ENCODE measurements around the gene NUAK1. TPM values are rescaled to one million over a fixed set of nuclear protein-coding genes. Genes with fewer than 3 reads are reported as not detected.
A peak's percentile ranks its signal among the peaks of the same experiment; 100 is the strongest.

Gene NUAK1
- total RNA-seq, 1 experiment from 2014 or later, result 7.4 TPM

DNA sequence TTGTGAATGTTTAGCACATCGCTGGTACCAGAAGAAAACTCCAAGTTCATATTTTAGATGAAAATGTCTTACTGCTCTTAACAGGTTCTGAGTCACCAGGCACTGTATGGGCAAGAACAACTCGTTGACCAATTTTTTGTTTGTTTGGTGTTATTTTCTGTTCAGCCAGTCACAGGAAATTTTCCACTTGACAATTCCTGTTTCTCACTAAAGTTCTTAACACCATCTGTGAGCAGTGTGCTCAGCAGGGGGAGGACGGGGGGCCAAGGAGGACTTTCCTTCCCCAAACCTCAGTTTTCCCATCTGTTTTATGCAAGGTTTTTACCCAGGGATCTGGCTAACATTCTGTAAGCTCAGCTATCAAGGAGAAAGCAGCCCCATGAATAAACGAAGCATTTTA, 3.0 kb downstream of the NUAK1 start:
- no peak overlapping the region for H3K4me3 ChIP-seq (replicated peaks in 1 of 2; ENCODE audit: low read depth in 1 of 2, low read length in 2 of 2)
- no peaks in the 10 kb centered on the region for H3K36me3 ChIP-seq (ENCODE audit: control insufficient read depth in 1 of 2, insufficient read depth in 2 of 2, low read length in 2 of 2)
- no peak for TF ChIP-seq EZH2phosphoT487 (IDR thresholded peaks at IDR 0.05; ENCODE audit: borderline replicate concordance)
- TF ChIP-seq, protein P1, sequence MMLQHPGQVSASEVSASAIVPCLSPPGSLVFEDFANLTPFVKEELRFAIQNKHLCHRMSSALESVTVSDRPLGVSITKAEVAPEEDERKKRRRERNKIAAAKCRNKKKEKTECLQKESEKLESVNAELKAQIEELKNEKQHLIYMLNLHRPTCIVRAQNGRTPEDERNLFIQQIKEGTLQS (IDR thresholded peaks at IDR 0.05), result no peak
- no peak for TF ChIP-seq ZNF274 (IDR thresholded peaks at IDR 0.05; ENCODE audit: low read depth, low read length)
- TF ChIP-seq, protein P2, sequence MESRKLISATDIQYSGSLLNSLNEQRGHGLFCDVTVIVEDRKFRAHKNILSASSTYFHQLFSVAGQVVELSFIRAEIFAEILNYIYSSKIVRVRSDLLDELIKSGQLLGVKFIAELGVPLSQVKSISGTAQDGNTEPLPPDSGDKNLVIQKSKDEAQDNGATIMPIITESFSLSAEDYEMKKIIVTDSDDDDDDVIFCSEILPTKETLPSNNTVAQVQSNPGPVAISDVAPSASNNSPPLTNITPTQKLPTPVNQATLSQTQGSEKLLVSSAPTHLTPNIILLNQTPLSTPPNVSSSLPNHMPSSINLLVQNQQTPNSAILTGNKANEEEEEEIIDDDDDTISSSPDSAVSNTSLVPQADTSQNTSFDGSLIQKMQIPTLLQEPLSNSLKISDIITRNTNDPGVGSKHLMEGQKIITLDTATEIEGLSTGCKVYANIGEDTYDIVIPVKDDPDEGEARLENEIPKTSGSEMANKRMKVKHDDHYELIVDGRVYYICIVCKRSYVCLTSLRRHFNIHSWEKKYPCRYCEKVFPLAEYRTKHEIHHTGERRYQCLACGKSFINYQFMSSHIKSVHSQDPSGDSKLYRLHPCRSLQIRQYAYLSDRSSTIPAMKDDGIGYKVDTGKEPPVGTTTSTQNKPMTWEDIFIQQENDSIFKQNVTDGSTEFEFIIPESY (IDR thresholded peaks at IDR 0.05; ENCODE audit: extremely low read depth, insufficient replicate concordance, low read length), result no peak
- no peak for TF ChIP-seq EZH2 (IDR thresholded peaks at IDR 0.05)
- no peak for TF ChIP-seq EGR1 (IDR thresholded peaks at IDR 0.05; ENCODE audit: low read depth)
- no peak for TF ChIP-seq SP1 (IDR thresholded peaks at IDR 0.05; ENCODE audit: low read depth)
- TF ChIP-seq FOSL1 (IDR thresholded peaks at IDR 0.05; ENCODE audit: low read depth), result no peak
- no peak for TF ChIP-seq POLR2AphosphoS5 (IDR thresholded peaks at IDR 0.05; ENCODE audit: low read depth, low read length)
- no peak for TF ChIP-seq POLR2A (IDR thresholded peaks at IDR 0.05; ENCODE audit: borderline replicate concordance, extremely low read depth, insufficient read depth, insufficient read length)
- no peak for TF ChIP-seq CBX3 (IDR thresholded peaks at IDR 0.05; ENCODE audit: low read depth)
- no peak overlapping the region for H3K9ac ChIP-seq (ENCODE audit: low read length)
- H3K27ac ChIP-seq (ENCODE audit: low read depth, low read length), result no peak overlapping the region
- no TSS peak for BruUV-seq (replicated peaks)
- ATAC-seq, result no peak
- intact Hi-C loops (cut with micrococcal nuclease), result loop anchor here (1.0 to 10.0 kb wide), 4 partner anchors 431 to 1931 kb away; no protein-coding TSS in a partner anchor
- H4K20me1 ChIP-seq (ENCODE audit: insufficient read depth), result no peaks in the 10 kb centered on the region
- H3K79me2 ChIP-seq (ENCODE audit: insufficient read depth, low read length), result no peaks in the 10 kb centered on the region
- H3K9me2 ChIP-seq (ENCODE audit: insufficient read depth), result no peaks in the 10 kb centered on the region
- no peaks in the 10 kb centered on the region for H3K27me3 ChIP-seq (ENCODE audit: insufficient read depth, low read length)
- no peak overlapping the region for H2AFZ ChIP-seq (ENCODE audit: low read depth, low read length, poor library complexity, severe bottlenecking)
- POLR2A ChIA-PET, result no interaction called here
- RAD21 ChIA-PET (ENCODE audit: low non-redundant PET in 1 of 2, low total read pairs in 2 of 2, uncharacterized antibody in 2 of 2, unreplicated experiment in 2 of 2), result interaction anchor here in 1 of 2 experiments (1.2 kb wide), 1 partner anchor 426 kb away, joined by 3 read pairs; no protein-coding TSS in a partner anchor
- H3K9me3 ChIP-seq (ENCODE audit: control insufficient read depth in 1 of 2, insufficient read depth in 1 of 2, low read depth in 1 of 2, low read length in 2 of 2), result no peaks in the 10 kb centered on the region
- peaks cover 28 to 40% of the 10 kb centered on the region in 2 experiments for H3K4me1 ChIP-seq (ENCODE audit: control insufficient read depth in 1 of 2, insufficient read depth in 2 of 2, low read length in 2 of 2)
- H3K4me2 ChIP-seq (ENCODE audit: low read length), result peak overlapping the region; percentile 22
- no peak for DNase-seq (ENCODE audit: low read depth, low spot score)
- CTCF ChIA-PET, result interaction anchor here (0.7 to 6.2 kb wide), 8 partner anchors 9 to 715 kb away, joined by 3 to 36 read pairs (median 4); no protein-coding TSS in a partner anchor

All from HCT116 (cell line).